Testis (tissue), 3 donors: ENCODE measurements around the gene POC1B. TPM values are rescaled to one million over a fixed set of nuclear protein-coding genes. Genes with fewer than 3 reads are reported as not detected.

ENCODE experiments used
- DNase-seq: peaks from one replicate; pipeline ENCODE4 v3.0.0-alpha.2; 2019
- H3K27ac ChIP-seq, 2 donors: fragments of 200-600 bp; sonication (generic); one replicate each; pipeline ENCODE4 v1.5.1; 2019
- H3K27me3 ChIP-seq: fragments of 200-600 bp; sonication (generic); one replicate; pipeline ENCODE4 v1.5.1; 2019
- H3K36me3 ChIP-seq: fragments of 200-600 bp; sonication (generic); one replicate; pipeline ENCODE4 v1.5.1; 2017; ENCODE audit warnings: low read depth; ENCODE audit errors: missing control alignments
- H3K4me1 ChIP-seq: fragments of 200-600 bp; sonication (generic); one replicate; pipeline ENCODE4 v1.5.1; 2019
- H3K4me3 ChIP-seq, 2 donors: fragments of 200-600 bp; sonication (generic); one replicate each; pipeline ENCODE4 v1.5.1; 2017 to 2019
- H3K9me3 ChIP-seq: fragments of 200-600 bp; sonication (generic); one replicate; pipeline ENCODE4 v1.5.1; 2017
- CTCF ChIP-seq, 3 experiments: fragments of 450-650 bp in 2 of 3; fragments of 200-600 bp in 1 of 3; sonication (generic) in 1 of 3; IDR thresholded peaks; one replicate each; pipeline ENCODE4 v1.5.1; 2016 to 2019; ENCODE audit warnings: antibody characterized with exemption in 3 of 3, mild to moderate bottlenecking in 2 of 3, moderate library complexity in 1 of 3
- POLR2A ChIP-seq: fragments of 450-650 bp; IDR thresholded peaks from one replicate; pipeline ENCODE4 v1.6.1; 2017; ENCODE audit warnings: antibody characterized with exemption, mild to moderate bottlenecking, moderate library complexity
- WGBS, 2 donors: methylation state at CpG; one replicate each; pipeline ENCODE4 v1.1.5; 2018; 5-methylcytosine and 5-hydroxymethylcytosine counted together
- intact Hi-C: fragments of 100-400 bp; cut with DNase I; formaldehyde crosslinking; loops from one replicate; pipeline ENCODE4 v1.15.1; 2023; ENCODE audit warnings: low total_unique reads
- polyA plus RNA-seq: library from polyadenylated mRNA; stranded (reverse); fragments of 350-450 nt; fragmentation: Illumina TruSeq; extraction: RNeasy Lipid Tissue Mini Kit (QIAGEN cat#74804); gene quantifications from one replicate; pipeline ENCODE4 v1.2.3, GENCODE V29; 2014; ENCODE audit warnings: low read depth, low replicate concordance; ENCODE audit not compliant: insufficient read depth
- total RNA-seq, 2 donors: library from RNA; depleted of rRNA; stranded (reverse); fragments of >200 nt; gene quantifications; one replicate each; pipeline ENCODE4 v1.2.3, GENCODE V29; 2016

POC1B gene
- total and polyA plus RNA-seq, 3 donors from 2014 or later: 16.8 to 30.2 (median 21.3) TPM

- H3K27me3 ChIP-seq: no peaks in the 10 kb centered on the region
- no peak for TF ChIP-seq POLR2A
- no peak for TF ChIP-seq CTCF (IDR thresholded peaks at IDR 0.05)
- peaks cover 26% of the 10 kb centered on the region for H3K4me1 ChIP-seq
- intact Hi-C loops: no loop called here
- 92 to 100% methylated on average over 2 of the region's 2 CpGs for WGBS, 2 donors
- H3K4me3 ChIP-seq: no peak overlapping the region
- no peaks in the 10 kb centered on the region for H3K9me3 ChIP-seq
- no peak overlapping the region for H3K27ac ChIP-seq
- no peaks in the 10 kb centered on the region for H3K36me3 ChIP-seq
- DNase-seq: no peak
Observed at GRCh38 chr12:89448951-89449371, 76.9 kb downstream of the POC1B start.

- H3K27ac ChIP-seq: no peak overlapping the region
- intact Hi-C loops: no loop called here
Observed at GRCh38 chr12:89448526-89448925, 77.3 kb downstream of the POC1B start.

GRCh38 chr12:89439941-89440340, 85.9 kb downstream of the POC1B start:
- Histone ChIP-seq H3K4me3 (no peak overlapping the region), H3K9me3 (no peaks in the 10 kb centered on the region), H3K27ac (no peak overlapping the region), H3K27me3 (no peaks in the 10 kb centered on the region), H3K36me3 (no peaks in the 10 kb centered on the region), H3K4me1 (no peaks in the 10 kb centered on the region)
- no peak for TF ChIP-seq CTCF (IDR thresholded peaks at IDR 0.05)
- no peak for TF ChIP-seq POLR2A
- no peak for DNase-seq
- intact Hi-C loops: no loop called here
- WGBS, 2 donors: 90 to 93% methylated on average over 4 of the region's 4 CpGs

More at GRCh38 chr12:89448526-89448925, 77.3 kb downstream of the POC1B start:
- H3K27me3 ChIP-seq: no peaks in the 10 kb centered on the region
- H3K36me3 ChIP-seq: no peaks in the 10 kb centered on the region
- TF ChIP-seq POLR2A (no peak), CTCF (IDR thresholded peaks at IDR 0.05) (no peak)
- H3K4me3 ChIP-seq: no peak overlapping the region
- DNase-seq: no peak
- no peaks in the 10 kb centered on the region for H3K9me3 ChIP-seq
- peaks cover 21% of the 10 kb centered on the region for H3K4me1 ChIP-seq

- 72 to 83% methylated on average over 4 of the region's 4 CpGs for WGBS, 2 donors
- Histone ChIP-seq H3K36me3 (no peaks in the 10 kb centered on the region), H3K4me1 (no peaks in the 10 kb centered on the region), H3K4me3 (no peak overlapping the region), H3K27me3 (no peaks in the 10 kb centered on the region), H3K27ac (no peak overlapping the region), H3K9me3 (no peaks in the 10 kb centered on the region)
- no peak for DNase-seq
- no peak for TF ChIP-seq CTCF (IDR thresholded peaks at IDR 0.05)
- TF ChIP-seq POLR2A: no peak
- intact Hi-C loops: no loop called here
Observed at GRCh38 chr12:89437231-89437630, 88.6 kb downstream of the POC1B start.

GRCh38 chr12:89436062-89436461, 89.8 kb downstream of the POC1B start:
- intact Hi-C loops: no loop called here
- H3K27me3 ChIP-seq: no peaks in the 10 kb centered on the region
- H3K4me1 ChIP-seq: no peaks in the 10 kb centered on the region
- 86 to 91% methylated on average over 6 of the region's 6 CpGs for WGBS, 2 donors
- DNase-seq: no peak
- no peak overlapping the region for H3K4me3 ChIP-seq
- TF ChIP-seq POLR2A (no peak), CTCF (IDR thresholded peaks at IDR 0.05) (no peak)
- H3K36me3 ChIP-seq: no peaks in the 10 kb centered on the region
- no peak overlapping the region for H3K27ac ChIP-seq
- H3K9me3 ChIP-seq: no peaks in the 10 kb centered on the region
